TTC549 (cell line): Measurements from ENCODE around the gene TIAM2.

Source experiments
- FAIRE-seq: peaks from 2 replicates; lab custom pipeline; 2012; peaks lifted over from hg19 to GRCh38; lab: Jason Lieb, UNC

The TIAM2 gene

GRCh38 chr6:155064303-155064702 lies 69.2 kb downstream of the TIAM2 start:
- no peak for FAIRE-seq

DNA sequence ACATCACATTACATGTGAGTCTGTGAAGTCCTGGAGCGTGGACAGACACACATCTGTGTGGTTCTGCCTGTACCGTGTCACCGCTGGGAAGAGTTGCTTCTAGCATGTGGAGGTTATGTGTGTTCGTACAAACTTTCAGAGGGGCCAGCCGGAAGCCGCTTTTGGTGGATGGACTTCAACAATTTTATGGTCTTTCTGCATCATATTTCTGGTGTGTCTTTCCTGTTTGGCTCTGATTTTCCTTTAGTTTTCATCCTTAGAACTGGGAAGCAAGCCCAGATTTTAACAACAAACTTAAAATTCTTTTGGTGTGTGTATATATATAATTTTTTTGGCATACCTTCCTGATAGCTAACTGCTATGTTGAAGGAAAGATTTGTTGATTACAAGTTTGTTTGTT lies 71.2 kb downstream of the TIAM2 start:
- no peak for FAIRE-seq

DNA sequence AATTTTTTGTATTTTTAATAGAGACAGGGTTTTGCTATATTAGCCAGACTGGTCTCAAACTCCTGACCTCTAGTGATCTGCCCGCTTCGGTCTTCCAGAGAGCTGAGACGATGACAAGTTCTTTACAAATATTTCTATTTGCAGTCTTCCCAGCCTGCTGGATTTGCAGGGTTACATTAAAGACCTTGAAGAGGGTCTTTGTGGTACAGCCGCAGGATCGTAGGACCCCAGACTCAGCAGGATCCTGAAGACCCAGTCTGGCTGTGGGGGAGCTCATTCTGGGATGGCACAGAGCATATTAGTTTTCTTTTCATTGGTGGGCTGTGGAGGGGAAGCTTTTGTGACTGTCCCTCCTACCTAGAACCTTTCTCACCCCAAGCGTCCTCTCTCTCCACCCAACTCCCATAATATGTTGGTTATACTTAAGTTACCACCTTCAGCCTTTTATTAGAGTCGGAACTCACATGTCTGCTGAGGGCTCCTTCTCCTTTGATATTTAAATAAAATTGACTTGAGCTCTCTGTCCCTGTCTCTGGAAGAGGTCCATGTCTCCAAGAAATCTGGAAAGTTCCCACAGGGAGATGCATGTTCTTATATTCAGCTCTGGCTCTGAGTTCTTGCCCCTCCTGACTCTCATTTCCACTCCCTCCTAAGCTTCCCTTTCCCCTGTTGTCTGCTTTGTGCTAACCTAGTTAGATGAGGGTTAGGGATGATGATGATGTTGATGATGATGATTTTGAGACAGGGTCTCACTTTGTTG lies 72.0 kb downstream of the TIAM2 start:
- no peak for FAIRE-seq

DNA sequence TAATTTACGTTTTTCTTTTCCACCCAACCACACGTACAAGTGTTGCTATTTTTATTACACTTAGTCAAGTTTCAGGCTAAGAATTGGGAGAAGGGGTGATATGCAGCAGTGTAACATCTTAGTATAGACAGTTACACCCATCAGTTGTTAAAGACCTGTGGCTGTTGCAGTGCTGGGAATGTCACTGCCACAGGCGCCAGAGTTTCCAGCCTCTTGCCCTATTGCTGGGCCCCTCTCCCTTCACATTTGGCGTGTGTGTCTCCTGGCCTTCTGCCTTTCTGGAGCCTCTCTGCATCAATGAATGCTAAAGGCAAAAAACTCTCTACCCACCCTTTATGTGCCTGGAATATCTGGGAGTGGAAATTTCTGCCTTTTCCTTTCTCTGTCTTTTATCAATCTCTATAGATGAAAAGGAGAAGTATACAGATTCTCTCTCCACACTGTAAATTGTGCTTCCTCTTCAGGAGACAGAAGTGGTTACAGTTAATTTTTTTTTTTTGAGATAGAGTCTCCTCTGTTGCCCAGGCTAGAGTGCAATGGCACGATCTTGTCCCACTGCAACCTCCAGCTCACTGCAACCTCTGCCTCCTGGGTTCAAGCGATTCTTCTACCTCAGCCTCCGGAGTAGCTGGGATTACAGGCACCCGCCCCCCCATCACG lies 73.0 kb downstream of the TIAM2 start:
- FAIRE-seq, result no peak

- no peak for FAIRE-seq
Observed at GRCh38 chr6:155069543-155069942, 74.4 kb downstream of the TIAM2 start.

- FAIRE-seq, result no peak
Observed at GRCh38 chr6:155075930-155076695, 81.0 kb downstream of the TIAM2 start.

- FAIRE-seq, result no peak
Observed at GRCh38 chr6:155077331-155077730, 82.2 kb downstream of the TIAM2 start.

GRCh38 chr6:155077784-155078183 lies 82.7 kb downstream of the TIAM2 start:
- FAIRE-seq, result no peak

GRCh38 chr6:155078331-155078745 lies 83.2 kb downstream of the TIAM2 start:
- FAIRE-seq, result no peak

- no peak for FAIRE-seq
Observed at GRCh38 chr6:155079985-155080452, 84.9 kb downstream of the TIAM2 start.

DNA sequence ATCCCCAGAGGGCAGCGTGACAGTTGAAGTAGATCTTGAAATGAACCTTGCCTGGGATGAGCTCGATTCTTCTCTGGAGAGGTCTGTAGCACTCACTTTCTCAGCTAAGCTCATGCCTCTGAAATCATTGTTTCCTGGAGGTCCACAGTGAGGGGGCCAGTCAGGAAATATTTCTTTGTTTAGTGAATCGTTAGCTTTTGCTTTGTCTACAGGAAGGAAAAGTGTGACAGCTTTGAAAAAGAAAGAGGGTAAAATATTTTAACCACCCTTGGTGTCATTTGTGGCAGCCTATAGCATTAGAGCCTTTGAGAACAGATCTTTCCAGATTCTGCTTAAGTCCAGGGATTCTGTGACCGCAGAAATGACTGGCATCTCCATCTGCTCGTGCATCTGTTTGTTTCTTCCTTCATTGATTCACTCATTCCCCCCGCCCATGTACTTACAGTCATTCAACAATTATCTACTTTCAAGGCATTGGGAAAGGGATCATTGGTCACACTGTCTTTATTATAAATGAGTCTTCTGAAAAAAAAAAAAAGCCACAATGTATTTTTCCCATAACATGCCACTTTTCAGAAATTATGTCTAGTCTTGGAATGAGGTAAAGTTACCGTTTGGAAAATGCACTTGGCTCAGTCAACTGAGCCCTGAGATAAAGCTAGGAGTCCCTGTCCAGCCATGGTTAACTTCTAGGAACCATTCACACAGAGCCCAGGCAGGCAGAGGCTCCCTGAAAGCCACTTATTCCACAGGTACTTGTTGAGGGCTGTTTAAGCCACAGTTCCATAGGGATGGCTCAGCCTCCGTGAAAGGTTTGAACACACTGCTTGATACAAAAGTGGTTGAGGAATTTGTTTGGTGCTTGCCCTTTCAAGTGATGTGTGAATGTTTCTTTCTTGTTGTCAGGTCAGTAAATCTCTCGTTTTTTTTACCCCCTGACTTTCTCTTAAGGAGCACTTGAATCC lies 86.0 kb downstream of the TIAM2 start:
- FAIRE-seq, result no peak

GRCh38 chr6:155084431-155085123 lies 89.5 kb downstream of the TIAM2 start:
- FAIRE-seq, result no peak

GRCh38 chr6:155085582-155086257 lies 90.6 kb downstream of the TIAM2 start:
- no peak for FAIRE-seq

DNA sequence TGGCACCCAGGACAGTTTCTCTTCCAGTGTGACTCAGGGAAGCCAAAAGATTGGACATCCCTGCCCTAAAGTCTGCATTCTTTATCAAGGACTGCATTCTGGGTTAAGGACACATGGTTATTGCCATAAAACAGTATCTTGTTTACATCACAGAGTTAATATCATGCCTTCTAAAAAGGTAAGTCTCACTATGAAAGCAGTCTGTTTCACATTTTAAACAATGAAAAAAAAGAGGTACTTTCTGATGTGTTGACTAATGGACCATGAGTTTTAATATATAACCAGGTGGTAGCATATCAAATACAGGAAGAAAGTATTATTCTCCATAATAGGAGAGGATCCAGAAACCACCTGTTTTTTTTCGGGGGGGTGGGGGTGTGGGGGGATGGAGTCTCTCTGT lies 93.7 kb downstream of the TIAM2 start:
- no peak for FAIRE-seq

DNA sequence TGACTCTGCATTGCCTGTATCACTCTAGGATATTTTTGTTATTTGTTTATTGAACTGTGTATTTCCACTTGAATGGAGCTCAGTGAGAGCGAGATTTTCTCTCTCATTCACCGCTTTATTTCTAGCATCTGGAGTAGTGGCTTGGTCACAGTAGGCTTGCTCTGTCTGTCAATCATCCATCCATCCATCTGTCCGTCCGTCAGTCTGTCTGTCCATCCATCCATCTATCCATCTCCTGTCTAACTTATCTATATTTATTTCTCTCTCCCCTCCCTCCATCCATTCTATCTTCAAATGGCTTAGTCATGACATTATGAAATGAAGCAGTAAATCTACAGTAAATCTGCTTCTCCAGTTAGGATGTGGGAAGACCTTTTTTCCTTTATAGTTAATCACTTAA lies 94.6 kb downstream of the TIAM2 start:
- no peak for FAIRE-seq

DNA sequence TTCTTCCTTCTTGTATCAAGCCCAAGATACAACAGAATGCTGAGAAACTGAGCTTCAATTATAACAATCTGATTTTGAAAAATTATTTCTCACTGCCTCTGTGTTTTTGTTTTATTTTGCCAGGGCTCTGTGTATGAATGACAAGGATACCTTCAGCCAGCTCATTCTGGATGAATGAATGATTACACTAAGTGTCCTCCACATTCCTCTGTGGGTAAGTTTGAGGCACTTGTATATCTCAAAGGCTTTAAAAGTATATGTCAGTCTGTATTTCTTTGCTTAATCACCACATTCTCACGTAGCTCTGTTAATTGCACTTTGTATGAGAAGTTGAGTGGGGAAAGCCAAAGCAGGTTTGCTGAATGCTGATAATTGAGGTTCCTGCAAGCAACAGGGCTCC lies 95.1 kb downstream of the TIAM2 start:
- FAIRE-seq, result no peak

DNA sequence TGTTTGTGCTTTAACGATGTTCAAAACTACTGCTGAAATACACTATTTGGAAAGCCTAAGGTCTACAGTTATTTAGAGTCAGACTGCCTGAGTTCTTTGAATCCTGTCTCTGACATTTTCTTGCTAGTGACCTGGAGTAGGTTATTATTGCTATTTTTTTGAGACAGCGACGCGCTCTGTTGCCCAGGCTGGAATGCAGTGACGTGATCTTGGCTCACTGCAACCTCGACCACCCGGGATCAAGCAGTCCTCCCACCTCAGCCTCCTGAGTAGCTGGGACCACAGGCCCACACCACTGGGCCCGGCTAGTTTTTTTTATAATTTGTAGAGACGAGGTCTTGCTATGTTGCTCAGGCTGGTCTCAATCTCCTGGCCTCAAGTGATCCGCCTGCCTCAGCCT lies 96.6 kb downstream of the TIAM2 start:
- no peak for FAIRE-seq

DNA sequence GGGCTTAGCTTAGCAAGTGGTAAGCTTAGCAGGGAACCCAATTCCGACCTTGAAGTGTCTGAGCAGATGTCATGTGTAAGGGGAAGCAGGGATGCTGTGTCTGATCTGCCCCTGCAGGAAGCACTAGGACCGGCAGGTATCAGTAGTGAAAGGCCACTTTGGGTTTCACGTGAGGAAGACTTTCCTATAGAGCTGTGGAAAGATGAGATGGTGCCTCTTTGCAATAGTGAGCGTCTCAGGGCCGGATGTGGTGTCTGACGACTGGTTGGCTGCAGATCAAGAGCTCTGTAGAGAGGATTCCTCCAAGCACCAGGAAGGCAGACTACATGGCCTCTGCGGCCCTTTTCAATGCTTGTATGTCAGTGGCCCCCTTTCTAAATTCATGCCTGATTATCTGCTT lies 98.3 kb downstream of the TIAM2 start:
- FAIRE-seq, result no peak

GRCh38 chr6:155100087-155100486 lies 105.0 kb downstream of the TIAM2 start:
- FAIRE-seq, result no peak

DNA sequence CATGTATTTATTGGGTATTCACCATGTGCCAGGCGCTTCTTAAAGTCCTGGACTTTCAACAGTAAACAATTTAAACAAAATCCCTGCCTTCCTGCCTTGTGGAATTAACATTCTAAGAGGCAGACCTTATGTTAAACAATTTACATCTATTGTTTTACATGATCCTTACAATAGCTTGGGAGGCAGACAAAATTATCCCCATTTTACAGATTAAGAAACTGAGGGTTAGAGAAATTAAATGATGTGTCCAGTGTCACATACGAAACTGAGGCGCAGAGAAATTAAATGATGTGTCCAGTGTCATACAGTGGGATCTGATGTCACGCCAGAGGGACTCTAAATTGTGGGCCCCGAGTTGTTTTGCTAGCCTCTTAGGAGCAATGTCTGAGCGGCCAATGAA lies 105.5 kb downstream of the TIAM2 start:
- no peak for FAIRE-seq
